GM12878 (cell line): ENCODE measurements around the gene CHST4. TPM values are rescaled to one million over a fixed set of nuclear protein-coding genes. Genes with fewer than 3 reads are reported as not detected.

ENCODE experiments used
- ATAC-seq: fragments of 200-7000 bp; cut with Tn5 transposase; 3 replicates; pipeline ENCODE4 v1.9.1; 2020; ENCODE audit warnings: mild to moderate bottlenecking, moderate library complexity
- BruUV-seq: library from RNA; stranded (reverse); fragments of 400-500 nt; replicated peaks from 2 replicates; lab custom pipeline; 2021; lab: Mats Ljungman, UMichigan
- CTCF ChIA-PET: fragments of 300-600 bp; sonication (Branson Sonifier 250); formaldehyde crosslinking; extraction: SDS; loops from one replicate; lab custom pipeline; 2021; ENCODE audit warnings: inconsistent platforms; lab: Yijun Ruan, JAX
- POLR2A ChIA-PET: fragments of 350-600 bp; formaldehyde crosslinking; extraction: SDS; loops from one replicate; lab custom pipeline; 2021; ENCODE audit warnings: inconsistent platforms; lab: Charles Lee
- RAD21 ChIA-PET: fragments of 300-600 bp; sonication (Branson Sonifier 250); formaldehyde crosslinking; loops from one replicate; lab custom pipeline; 2023; ENCODE audit warnings: antibody characterized with exemption; ENCODE audit not compliant: unreplicated experiment; lab: Charles Lee
- SMC1A ChIA-PET: fragments of 300-600 bp; sonication (Branson Sonifier 250); formaldehyde crosslinking; loops from one replicate; lab custom pipeline; 2023; ENCODE audit not compliant: unreplicated experiment, uncharacterized antibody; lab: Charles Lee
- DNase-seq: peaks from one replicate; pipeline ENCODE4 v3.0.0-alpha.2; 2011; ENCODE audit warnings: low read depth, low spot score
- FAIRE-seq: peaks from 3 replicates; lab custom pipeline; 2011; peaks lifted over from hg19 to GRCh38; lab: Jason Lieb, UNC
- H2AFZ ChIP-seq: 2 replicates; pipeline ENCODE4 v1.6.0; 2011; ENCODE audit warnings: low read depth, low read length, control low read depth; ENCODE audit not compliant: control insufficient read depth
- H3K27ac ChIP-seq: 2 replicates; pipeline ENCODE4 v1.5.1; 2011; ENCODE audit warnings: control low read depth; ENCODE audit not compliant: control insufficient read depth, insufficient read depth
- H3K27me3 ChIP-seq, 2 experiments: replicated peaks in 1 of 2; 2 replicates each; pipeline versions ENCODE4 v1.6.0 to v1.6.1; 2011; ENCODE audit warnings: low read length in 1 of 2; ENCODE audit not compliant: control insufficient read depth in 2 of 2, insufficient read depth in 2 of 2
- H3K36me3 ChIP-seq, 2 experiments: 2 replicates each; pipeline ENCODE4 v1.5.1; 2011; ENCODE audit warnings: low read length in 1 of 2; ENCODE audit not compliant: control insufficient read depth in 2 of 2, insufficient read depth in 2 of 2
- H3K4me1 ChIP-seq: 2 replicates; pipeline ENCODE4 v1.6.1; 2011; ENCODE audit warnings: mild to moderate bottlenecking, low read length, moderate library complexity, mixed read lengths; ENCODE audit not compliant: control insufficient read depth, insufficient read depth
- H3K4me2 ChIP-seq: 2 replicates; pipeline ENCODE4 v1.6.0; 2011; ENCODE audit warnings: control low read depth; ENCODE audit not compliant: control insufficient read depth, insufficient read depth
- H3K4me3 ChIP-seq: fragments of 200-600 bp; sonication (generic); 2 replicates; pipeline ENCODE4 v1.5.1; 2016
- H3K79me2 ChIP-seq: 2 replicates; pipeline ENCODE4 v1.6.0; 2011; ENCODE audit warnings: low read length; ENCODE audit not compliant: control insufficient read depth, insufficient read depth
- H3K9ac ChIP-seq: 2 replicates; pipeline ENCODE4 v1.8.0; 2011; ENCODE audit warnings: low read length, control low read depth, mixed read lengths; ENCODE audit not compliant: control insufficient read depth, insufficient read depth
- H3K9me3 ChIP-seq: replicated peaks from 3 replicates; pipeline ENCODE4 v1.5.1; 2011; ENCODE audit warnings: mild to moderate bottlenecking, low read length; ENCODE audit not compliant: control insufficient read depth, insufficient read depth
- H4K20me1 ChIP-seq: 2 replicates; pipeline ENCODE4 v1.6.0; 2011; ENCODE audit not compliant: control insufficient read depth, insufficient read depth
- ATF7 ChIP-seq: fragments of 450-650 bp; IDR thresholded peaks from 2 replicates; pipeline ENCODE4 v1.6.1; 2016; ENCODE audit warnings: low read depth, mild to moderate bottlenecking
- BHLHE40 ChIP-seq, 2 experiments: fragments of 450-650 bp in 1 of 2; IDR thresholded peaks; 2 replicates each; pipeline ENCODE4 v1.6.1; 2011 to 2017; ENCODE audit warnings: low read depth in 2 of 2, borderline replicate concordance in 1 of 2, improper control_type of control experiment in 1 of 2, low read length in 1 of 2, mild to moderate bottlenecking in 1 of 2
- CHD1 ChIP-seq: IDR thresholded peaks from 2 replicates; pipeline ENCODE4 v1.6.1; 2012; ENCODE audit warnings: low read depth, low read length, improper control_type of control experiment
- EP300 ChIP-seq, 2 experiments: fragments of 150-350 bp in 1 of 2; IDR thresholded peaks; 2 replicates each; pipeline ENCODE4 v1.6.1; 2011 to 2012; ENCODE audit warnings: low read depth in 2 of 2, low read length in 2 of 2, borderline replicate concordance in 1 of 2, improper control_type of control experiment in 1 of 2, inconsistent platforms in 1 of 2; ENCODE audit not compliant: control insufficient read depth in 1 of 2
- HSF1 ChIP-seq: fragments of 150-350 bp; IDR thresholded peaks from 2 replicates; pipeline ENCODE4 v1.6.1; 2014; ENCODE audit warnings: mild to moderate bottlenecking, low read depth, low read length
- SMAD5 ChIP-seq: IDR thresholded peaks from 2 replicates; pipeline ENCODE4 v1.6.1; 2016; ENCODE audit warnings: antibody characterized with exemption, low read depth
- SMARCA5 ChIP-seq: fragments of 450-650 bp; IDR thresholded peaks from 2 replicates; pipeline ENCODE4 v1.6.1; 2017; ENCODE audit warnings: mild to moderate bottlenecking
- SMC3 ChIP-seq: IDR thresholded peaks from 2 replicates; pipeline ENCODE4 v1.6.1; 2011; ENCODE audit warnings: low read length, improper control_type of control experiment, borderline replicate concordance
- WGBS: methylation state at CpG from one replicate; pipeline ENCODE4 v1.1.6; 2016; ENCODE audit warnings: low lambda C conversion rate; ENCODE audit not compliant: insufficient replicate concordance, insufficient coverage; ENCODE audit errors: missing lambda C conversion rate; 5-methylcytosine and 5-hydroxymethylcytosine counted together
- in situ Hi-C: fragments of 300-500 bp; cut with MboI; formaldehyde crosslinking; loops from 9 replicates; pipeline ENCODE4 v1.14.3; 2018; ENCODE audit warnings: mixed read lengths
- intact Hi-C: fragments of 100-400 bp; cut with micrococcal nuclease; formaldehyde crosslinking; loops from one replicate; pipeline ENCODE4 v1.14.2; 2022; ENCODE audit not compliant: unreplicated experiment
- polyA plus RNA-seq, 11 experiments: library from polyadenylated mRNA; depleted of rRNA in 4 of 11; unstranded in 6 of 11; stranded (reverse) in 5 of 11; fragments of >200 nt; fragmentation: Nextera tagmentation in 4 of 11; fragmentation: Illumina TruSeq in 1 of 11; extraction: Ambion mirVana in 4 of 11; extraction: Trizol in 1 of 11; gene quantifications; 1 replicate in 1 of 11; 2 replicates in 10 of 11; pipeline versions ENCODE4 v1.2.1 to v1.2.3, GENCODE V29; 2011 to 2016; ENCODE audit warnings: inconsistent platforms in 2 of 11, missing spikeins in 2 of 11, low read depth in 1 of 11
- total RNA-seq, 4 experiments: library from RNA; depleted of rRNA in 3 of 4; stranded (reverse); fragments of >200 nt in 3 of 4; fragmentation: Illumina TruSeq in 1 of 4; extraction: Trizol in 1 of 4; gene quantifications; 2 replicates each; pipeline versions ENCODE4 v1.2.1 to v1.2.3, GENCODE V29; 2013 to 2021

CHST4 gene
- total and polyA plus RNA-seq, 10 of the 15 experiments (the other 5 are each of a cell fraction or from before 2014, with no cell fraction given): 0.10 to 1.7 (median 0.79) TPM

GRCh38 chr16:71514476-71514875 is 11.8 kb upstream of the CHST4 start:
- H3K27ac ChIP-seq: no peak overlapping the region
- H3K9ac ChIP-seq: no peak overlapping the region
- no peak for TF ChIP-seq SMAD5
- TF ChIP-seq HSF1: no peak
- no peak for TF ChIP-seq SMC3
- no peak for TF ChIP-seq SMARCA5
- no peak for TF ChIP-seq BHLHE40 (IDR thresholded peaks at IDR 0.05; ENCODE audit: borderline replicate concordance in 1 of 2, low read depth in 2 of 2, low read length in 1 of 2)
- ChIA-PET CTCF (interaction anchor here (1.5 kb wide), 1 partner anchor 96 kb away, joined by 3 read pairs; no protein-coding TSS in a partner anchor), SMC1A (interaction anchor here (1.1 to 1.5 kb wide), 2 partner anchors 15 to 16 kb away, joined by 4 to 7 read pairs; no protein-coding TSS in a partner anchor), RAD21 (no interaction called here), POLR2A (no interaction called here)
- BruUV-seq: no TSS peak
- ATAC-seq (no peak), DNase-seq (no peak), FAIRE-seq (no peak)
- H3K4me2 ChIP-seq: no peak overlapping the region
- no peaks in the 10 kb centered on the region for H3K36me3 ChIP-seq
- intact Hi-C loops (no loop called here), in situ Hi-C loops (no loop called here)
- no peaks in the 10 kb centered on the region for H3K79me2 ChIP-seq
- H3K4me3 ChIP-seq: no peak overlapping the region
- H4K20me1 ChIP-seq: no peaks in the 10 kb centered on the region
- no peaks in the 10 kb centered on the region for H3K9me3 ChIP-seq
- no peaks in the 10 kb centered on the region for H3K27me3 ChIP-seq
- no peaks in the 10 kb centered on the region for H3K4me1 ChIP-seq
- H2AFZ ChIP-seq: no peak overlapping the region
- WGBS: 65% methylated on average over 7 of the region's 7 CpGs

- H3K27me3 ChIP-seq: no peaks in the 10 kb centered on the region; a peak in 1 of 4 replicates
- TF ChIP-seq ATF7 (no peak), SMARCA5 (no peak), EP300 (IDR thresholded peaks at IDR 0.05; ENCODE audit: borderline replicate concordance in 1 of 2, control insufficient read depth in 1 of 2, low read depth in 2 of 2, low read length in 2 of 2) (no peak), CHD1 (no peak)
- H3K79me2 ChIP-seq: no peaks in the 10 kb centered on the region
- no peaks in the 10 kb centered on the region for H3K9me3 ChIP-seq
- no peak overlapping the region for H3K4me2 ChIP-seq
- ChIA-PET POLR2A (no interaction called here), SMC1A (no interaction called here), CTCF (no interaction called here), RAD21 (no interaction called here)
- intact Hi-C loops (no loop called here), in situ Hi-C loops (no loop called here)
- no peak overlapping the region for H3K4me3 ChIP-seq
- H4K20me1 ChIP-seq: no peaks in the 10 kb centered on the region
- WGBS: 21% methylated on average over 3 of the region's 3 CpGs
- H2AFZ ChIP-seq: no peak overlapping the region
- no peak for DNase-seq
- no peak for FAIRE-seq
- BruUV-seq: no TSS peak
- ATAC-seq: no peak
- H3K36me3 ChIP-seq: no peaks in the 10 kb centered on the region
- H3K27ac ChIP-seq: no peak overlapping the region
- H3K4me1 ChIP-seq: no peaks in the 10 kb centered on the region
- no peak overlapping the region for H3K9ac ChIP-seq
Measured at GRCh38 chr16:71515026-71515425, 11.2 kb upstream of the CHST4 start.
